Skin of body (tissue), 2 donors: ENCODE data around the gene PLEKHG4B. TPM values are rescaled to one million over a fixed set of nuclear protein-coding genes. Genes with fewer than 3 reads are reported as not detected.
"Not testable (repeated sequence)": the region's sequence is repeated elsewhere in the genome, so short reads cannot be mapped to it uniquely, and the experiment has no call there.

ENCODE experiments used
- DNase-seq: peaks from one replicate; lab custom pipeline; 2025; lab: John Stamatoyannopoulos, UW
- total RNA-seq: library from RNA; depleted of rRNA; stranded (reverse); fragments of >200 nt; gene quantifications from one replicate; pipeline ENCODE4 v1.2.3, GENCODE V29; 2014

PLEKHG4B gene
- total RNA-seq, 1 donor from 2014 or later: 6.0 TPM

DNA sequence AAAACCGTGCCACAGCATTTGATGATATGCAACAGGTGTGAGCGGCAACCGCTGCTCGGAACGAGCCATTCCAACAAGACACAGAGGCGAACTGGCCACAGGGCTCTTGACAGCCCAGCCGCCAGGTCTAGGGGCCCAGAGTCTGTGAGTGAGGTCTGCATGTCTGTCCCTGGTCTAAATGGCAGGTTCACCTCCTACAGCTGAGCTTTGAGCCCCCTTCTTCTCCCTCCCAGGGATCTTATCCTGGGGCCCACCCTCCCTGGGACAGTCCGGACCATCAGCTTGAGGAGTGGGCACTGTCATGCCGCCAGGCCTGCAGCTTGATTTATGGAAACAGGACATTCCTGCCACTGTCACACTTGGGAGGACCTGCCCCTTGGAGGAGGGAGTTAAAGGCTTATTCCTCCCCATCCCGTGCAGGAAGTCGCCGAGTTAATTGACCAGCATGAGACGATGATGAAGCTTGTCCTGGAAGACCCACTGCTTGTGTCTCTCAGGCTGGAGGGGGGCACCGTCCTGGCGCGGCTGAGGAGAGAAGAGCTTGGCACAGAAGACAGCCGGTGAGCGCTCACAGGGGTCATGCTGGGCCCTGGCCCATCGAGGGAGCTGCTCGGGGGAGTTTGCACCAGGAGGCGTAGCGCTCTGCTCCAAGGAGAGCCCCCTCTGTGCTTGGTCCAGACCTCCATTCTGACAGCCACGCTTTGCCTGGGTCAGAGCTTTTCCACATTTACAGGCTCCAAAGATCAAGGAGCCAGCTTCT lies 63.9 kb downstream of the PLEKHG4B start:
- no peak for DNase-seq

GRCh38 chr5:156411-157072 lies 64.6 kb downstream of the PLEKHG4B start:
- DNase-seq: no peak

DNA sequence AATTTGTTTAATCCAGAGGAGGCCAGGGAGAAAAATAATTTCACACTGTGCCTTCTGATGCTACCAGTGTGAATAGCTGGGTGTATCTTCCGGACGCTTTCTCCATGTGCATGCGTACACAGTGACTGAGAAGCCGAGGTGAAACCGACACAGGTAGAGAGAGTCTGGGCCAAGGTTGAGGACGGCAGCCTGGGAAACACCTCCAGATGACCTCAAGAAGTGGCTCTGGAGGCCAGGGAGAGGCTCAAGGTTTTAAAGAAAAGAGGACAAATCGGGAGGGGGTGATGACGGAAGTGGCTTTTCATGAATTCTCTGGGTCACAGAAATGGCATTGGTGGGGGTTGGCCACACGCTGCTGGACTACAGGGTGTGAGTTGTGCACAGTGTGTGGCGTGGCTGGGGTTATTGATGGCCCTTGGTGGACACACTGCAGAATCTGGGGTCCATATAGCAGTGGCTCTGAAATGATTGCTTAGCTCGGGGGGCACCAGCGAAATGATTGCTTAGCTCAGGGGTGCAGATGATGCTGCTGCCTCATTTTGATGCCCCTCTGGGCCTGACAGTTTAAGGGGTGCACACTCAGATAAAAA lies 65.3 kb downstream of the PLEKHG4B start:
- no peak for DNase-seq

GRCh38 chr5:157801-158200 lies 65.8 kb downstream of the PLEKHG4B start:
- no peak for DNase-seq

GRCh38 chr5:158807-159447 lies 67.0 kb downstream of the PLEKHG4B start:
- DNase-seq: no peak

DNA sequence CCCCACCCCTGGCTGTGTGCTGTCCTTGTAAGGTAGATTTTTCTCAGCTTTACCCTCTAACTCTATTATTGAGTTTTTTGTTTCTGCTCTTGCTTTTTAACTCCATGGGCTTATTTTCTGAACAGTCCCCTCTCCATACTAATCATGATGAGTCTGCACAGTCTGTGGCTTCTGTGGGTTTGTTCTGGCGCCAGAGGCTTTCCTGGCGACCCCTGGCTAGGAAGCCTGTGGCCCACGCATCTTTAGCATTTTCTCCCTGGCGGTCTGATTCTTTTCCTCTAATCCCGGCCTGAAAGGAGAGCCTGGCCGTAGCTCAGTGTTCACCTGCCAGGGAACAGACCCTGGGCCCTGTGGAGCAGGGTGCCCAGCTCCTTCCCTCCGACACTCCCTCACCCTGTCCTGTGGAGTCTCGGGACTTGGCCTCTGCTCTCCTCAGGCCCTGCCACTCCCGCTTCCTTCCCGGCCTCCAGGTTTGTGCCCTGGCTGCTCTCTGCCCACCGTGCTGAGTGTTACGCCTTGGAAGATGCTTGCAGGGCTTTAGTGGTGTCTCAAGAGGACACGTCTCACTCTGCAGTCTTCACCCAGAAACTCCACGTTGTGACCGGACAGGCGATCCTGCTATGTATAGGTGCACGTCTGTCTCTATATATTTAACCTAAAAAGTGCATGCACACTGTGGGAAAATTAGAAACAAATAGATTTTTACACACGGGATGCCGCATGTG lies 67.6 kb downstream of the PLEKHG4B start:
- no peak for DNase-seq

- DNase-seq: no peak
Measured at GRCh38 chr5:160173-160510, 68.2 kb downstream of the PLEKHG4B start.

DNA sequence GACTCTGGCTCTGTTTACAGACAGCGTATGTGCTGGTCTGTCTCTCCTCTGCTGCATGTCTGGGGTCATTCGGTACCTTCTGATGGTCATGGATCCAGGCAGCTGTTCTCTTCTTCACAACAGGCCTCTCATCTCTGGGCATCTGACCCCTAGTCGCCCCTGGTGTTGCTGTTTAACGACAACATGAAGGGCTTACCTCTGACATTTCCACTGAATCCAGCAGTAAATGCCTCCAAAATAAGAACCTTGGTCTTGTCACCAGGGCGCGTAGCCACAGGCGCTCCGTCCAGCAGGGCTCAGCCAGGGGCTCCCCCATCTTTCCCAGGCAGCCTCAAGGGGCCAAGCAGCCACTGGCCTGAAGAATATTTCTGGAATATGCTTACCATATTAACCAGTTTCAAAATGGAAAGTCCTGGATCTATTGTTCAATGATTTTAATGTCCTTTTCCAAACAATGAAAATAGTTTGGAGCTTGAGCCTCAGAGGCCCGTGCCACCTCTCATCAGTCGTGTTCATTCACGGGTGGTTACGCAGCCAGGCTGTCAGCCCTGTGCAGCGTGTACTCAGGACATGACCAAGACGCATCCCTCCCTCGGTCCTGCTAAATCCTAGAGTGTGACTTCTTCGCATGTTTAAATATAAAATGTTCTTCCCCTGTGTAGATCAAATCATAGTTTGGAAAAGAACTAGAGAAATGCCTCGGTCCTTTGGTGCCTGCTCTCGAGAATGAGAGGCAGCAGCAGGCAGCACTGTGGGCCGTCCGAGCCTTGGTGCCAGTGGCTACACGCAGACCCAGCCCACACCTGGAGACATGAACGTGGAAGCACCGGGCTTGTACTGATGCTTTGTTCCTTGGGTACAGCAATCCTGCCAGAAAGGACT lies 69.2 kb downstream of the PLEKHG4B start:
- DNase-seq: no peak

GRCh38 chr5:161803-162110 lies 69.8 kb downstream of the PLEKHG4B start:
- no peak for DNase-seq

DNA sequence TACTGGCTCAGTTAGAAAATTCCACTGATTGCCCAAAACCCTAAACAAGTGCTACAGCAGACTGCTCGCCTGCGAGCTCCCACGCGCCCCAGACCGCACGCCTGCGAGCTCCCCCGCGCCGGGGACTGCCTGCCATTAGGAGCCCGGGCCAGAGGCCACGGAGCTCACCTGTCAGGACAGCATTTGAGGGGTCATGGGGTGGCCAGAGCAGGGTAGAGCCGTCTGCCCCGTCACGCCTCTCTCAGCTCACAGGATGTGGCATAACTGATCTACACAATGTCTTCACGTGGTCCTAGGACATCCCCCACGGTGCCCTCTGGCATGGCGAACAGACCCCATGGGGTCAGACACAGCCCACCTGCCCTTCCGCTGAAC lies 70.2 kb downstream of the PLEKHG4B start:
- DNase-seq: no peak

DNA sequence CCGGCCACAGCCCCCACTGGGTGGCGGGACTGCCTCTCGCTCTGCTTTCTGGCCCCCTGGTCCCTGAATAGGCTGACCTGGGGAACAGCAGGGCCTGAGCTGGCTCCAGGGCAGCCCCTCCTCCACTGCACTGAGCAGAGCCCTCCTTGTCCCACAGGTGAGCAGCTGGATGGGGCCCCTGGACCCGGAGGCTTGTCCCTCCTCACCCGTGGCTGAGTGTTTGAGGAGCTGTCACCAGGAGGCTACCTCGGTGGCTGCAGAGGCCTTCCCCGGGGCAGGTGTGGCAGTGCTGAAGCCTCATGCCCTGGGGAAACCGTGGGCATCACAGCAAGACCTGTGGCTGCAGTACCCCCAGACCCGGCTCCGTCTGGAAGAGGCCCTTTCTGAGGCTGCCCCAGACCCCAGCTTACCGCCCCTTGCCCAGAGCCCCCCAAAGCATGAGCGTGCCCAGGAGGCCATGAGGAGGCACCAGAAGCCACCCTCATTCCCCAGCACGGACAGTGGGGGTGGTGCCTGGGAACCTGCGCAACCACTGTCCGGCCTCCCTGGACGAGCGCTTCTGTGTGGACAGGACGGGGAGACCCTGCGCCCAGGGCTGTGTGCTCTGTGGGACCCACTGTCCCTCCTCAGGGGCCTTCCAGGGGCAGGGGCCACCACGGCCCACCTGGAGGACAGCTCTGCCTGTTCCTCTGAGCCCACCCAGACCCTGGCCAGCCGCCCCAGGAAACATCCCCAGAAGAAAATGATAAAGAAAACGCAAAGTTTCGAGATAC lies 70.8 kb downstream of the PLEKHG4B start:
- no peak for DNase-seq

DNA sequence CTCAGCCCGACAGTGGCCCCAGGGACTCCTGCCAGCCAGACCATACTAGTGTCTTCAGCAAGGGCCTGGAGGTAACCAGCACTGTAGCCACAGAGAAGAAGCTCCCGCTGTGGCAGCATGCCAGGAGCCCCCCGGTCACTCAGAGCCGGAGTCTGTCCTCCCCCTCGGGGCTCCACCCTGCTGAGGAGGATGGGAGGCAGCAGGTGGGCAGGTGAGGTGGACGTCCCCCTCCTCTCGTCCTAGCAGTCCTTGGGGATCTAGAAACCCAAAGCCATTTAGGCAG lies 71.3 kb downstream of the PLEKHG4B start:
- no peak for DNase-seq

DNA sequence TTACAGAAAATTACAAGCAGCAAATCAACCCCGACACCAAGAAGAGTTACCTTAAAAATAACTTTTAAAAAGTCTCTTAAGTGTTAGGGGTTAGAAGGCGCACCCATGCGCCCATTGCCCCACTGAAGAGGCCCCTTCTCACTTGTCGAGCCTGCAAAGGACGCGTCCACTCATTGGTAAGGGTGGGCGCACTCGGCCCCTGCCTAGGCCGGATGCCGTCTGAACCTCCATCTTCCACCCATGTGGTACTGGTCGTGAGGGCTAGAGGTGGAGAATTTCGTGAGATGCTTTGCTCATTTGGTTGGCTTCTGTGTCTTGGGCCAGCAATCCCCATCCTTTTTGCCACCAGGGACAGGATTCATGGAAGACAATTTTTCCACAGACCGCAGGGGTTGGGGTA lies 71.9 kb downstream of the PLEKHG4B start:
- no peak for DNase-seq

- no peak for DNase-seq
Measured at GRCh38 chr5:164244-164643, 72.3 kb downstream of the PLEKHG4B start.

DNA sequence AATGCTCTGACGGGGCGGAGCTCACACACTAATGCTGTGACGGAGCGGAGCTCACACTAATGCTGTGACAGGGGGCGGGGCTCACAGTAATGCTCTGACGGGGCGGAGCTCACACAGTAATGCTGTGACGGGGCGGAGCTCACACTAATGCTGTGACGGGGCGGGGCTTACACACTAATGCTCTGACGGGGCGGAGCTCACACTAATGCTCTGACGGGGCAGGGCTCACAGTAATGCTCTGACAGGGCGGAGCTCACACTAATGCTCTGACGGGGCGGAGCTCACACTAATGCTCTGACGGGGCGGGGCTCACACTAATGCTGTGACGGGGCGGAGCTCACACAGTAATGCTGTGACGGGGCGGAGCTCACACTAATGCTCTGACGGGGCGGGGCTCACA lies 72.8 kb downstream of the PLEKHG4B start:
- DNase-seq: not testable (repeated sequence)

DNA sequence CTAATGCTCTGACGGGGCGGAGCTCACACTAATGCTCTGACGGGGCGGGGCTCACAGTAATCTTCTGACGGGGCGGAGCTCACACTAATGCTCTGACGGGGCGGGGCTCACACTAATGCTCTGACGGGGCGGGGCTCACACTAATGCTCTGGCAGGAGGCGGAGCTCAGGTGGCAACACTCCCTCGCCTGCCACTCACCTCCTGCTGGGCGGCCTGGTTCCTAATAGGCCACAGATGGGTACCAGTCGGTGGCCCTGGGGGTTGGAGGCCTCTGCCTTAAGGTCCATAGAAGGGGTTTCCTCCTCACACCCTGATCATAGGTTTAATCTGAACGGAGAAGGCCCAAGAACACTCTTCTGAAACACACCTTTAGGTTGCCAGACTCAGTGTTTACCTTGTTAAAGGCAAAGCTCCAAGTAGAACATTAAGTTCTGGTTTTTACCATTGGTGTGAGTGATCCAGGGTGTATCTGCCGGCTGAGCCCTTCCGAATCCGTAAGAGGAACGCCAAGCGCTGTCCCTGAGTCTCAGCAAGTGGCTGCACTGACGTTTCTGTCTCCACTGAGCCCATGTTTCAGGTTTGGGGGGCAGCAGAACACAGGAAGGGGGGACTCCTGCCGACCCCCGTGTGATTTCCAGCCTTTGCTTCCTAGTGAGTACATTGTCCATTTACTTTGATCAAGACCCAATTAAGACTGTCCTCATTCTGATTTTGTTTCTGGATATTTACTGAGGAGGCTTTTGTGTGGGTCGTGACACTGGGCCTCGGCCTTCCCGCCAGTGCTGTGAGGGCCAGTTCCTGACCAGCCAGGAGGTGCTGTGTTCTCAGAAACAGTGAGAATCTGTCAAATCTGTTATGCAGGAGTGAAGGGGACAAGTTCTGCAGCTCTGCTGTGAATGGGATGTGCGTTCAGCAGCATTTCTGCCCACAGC lies 74.7 kb downstream of the PLEKHG4B start:
- no peak for DNase-seq

DNA sequence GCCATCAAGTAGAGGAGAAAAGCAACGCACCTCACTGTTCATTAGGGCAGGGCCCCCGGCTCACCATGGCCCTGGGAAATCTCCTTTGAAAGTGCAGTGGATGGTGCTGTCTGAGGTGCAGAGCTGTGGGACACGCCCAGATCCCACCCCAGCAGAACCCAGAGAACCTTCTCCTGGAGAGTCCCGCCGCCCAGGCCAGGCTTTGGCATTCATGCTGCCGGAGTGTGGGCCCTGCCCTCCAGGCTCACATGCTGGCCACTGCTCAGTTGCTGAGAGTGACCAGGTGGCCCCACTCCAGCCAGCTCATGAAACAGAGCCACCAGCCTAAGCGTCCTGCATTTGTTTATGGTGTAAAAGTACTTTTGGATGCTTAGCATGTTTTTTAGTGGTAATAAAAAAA lies 75.5 kb downstream of the PLEKHG4B start:
- DNase-seq: no peak

- DNase-seq: no peak
Measured at GRCh38 chr5:167982-168660, 76.2 kb downstream of the PLEKHG4B start.
